Measurements from ENCODE around the gene CYP17A1.

The CYP17A1 gene

GRCh38 chr10:102791754-102792395 lies 45.3 kb downstream of the CYP17A1 start:
- H3K4me1 ChIP-seq (ENCODE audit: insufficient read depth, poor library complexity, severe bottlenecking) = no peaks in the 10 kb centered on the region
- ATAC-seq (ENCODE audit: low read depth) (no peak), DNase-seq (ENCODE audit: low spot score) (no peak)
- no peaks in the 10 kb centered on the region for H3K9me3 ChIP-seq (ENCODE audit: severe bottlenecking)
- no peak for TF ChIP-seq CTCF (IDR thresholded peaks at IDR 0.05; ENCODE audit: poor library complexity, severe bottlenecking)
- H3K27me3 ChIP-seq (ENCODE audit: insufficient read depth, poor library complexity, severe bottlenecking) = no peaks in the 10 kb centered on the region
- no peak overlapping the region for H3K4me3 ChIP-seq (ENCODE audit: severe bottlenecking)
- no peak overlapping the region for H3K27ac ChIP-seq (ENCODE audit: poor library complexity, severe bottlenecking)
- no peaks in the 10 kb centered on the region for H3K36me3 ChIP-seq (ENCODE audit: low read depth)

- no peaks in the 10 kb centered on the region for H3K36me3 ChIP-seq (ENCODE audit: low read depth)
- no peaks in the 10 kb centered on the region for H3K27me3 ChIP-seq (ENCODE audit: insufficient read depth, poor library complexity, severe bottlenecking)
- ATAC-seq (ENCODE audit: low read depth) (no peak), DNase-seq (ENCODE audit: low spot score) (no peak)
- H3K27ac ChIP-seq (ENCODE audit: poor library complexity, severe bottlenecking) = no peak overlapping the region
- no peak overlapping the region for H3K4me3 ChIP-seq (ENCODE audit: severe bottlenecking)
- H3K4me1 ChIP-seq (ENCODE audit: insufficient read depth, poor library complexity, severe bottlenecking) = peaks cover 26% of the 10 kb centered on the region
- H3K9me3 ChIP-seq (ENCODE audit: severe bottlenecking) = no peaks in the 10 kb centered on the region
- no peak for TF ChIP-seq CTCF (IDR thresholded peaks at IDR 0.05; ENCODE audit: poor library complexity, severe bottlenecking)
These were observed 51.4 kb downstream of the CYP17A1 start for GRCh38 chr10:102785818-102786217.

GRCh38 chr10:102783568-102783967 lies 53.6 kb downstream of the CYP17A1 start:
- TF ChIP-seq CTCF (IDR thresholded peaks at IDR 0.05; ENCODE audit: poor library complexity, severe bottlenecking) = no peak
- H3K27me3 ChIP-seq (ENCODE audit: insufficient read depth, poor library complexity, severe bottlenecking) = no peaks in the 10 kb centered on the region
- ATAC-seq (ENCODE audit: low read depth) (no peak), DNase-seq (ENCODE audit: low spot score) (no peak)
- no peaks in the 10 kb centered on the region for H3K36me3 ChIP-seq (ENCODE audit: low read depth)
- H3K4me1 ChIP-seq (ENCODE audit: insufficient read depth, poor library complexity, severe bottlenecking) = peaks cover 47% of the 10 kb centered on the region
- H3K9me3 ChIP-seq (ENCODE audit: severe bottlenecking) = no peaks in the 10 kb centered on the region
- H3K4me3 ChIP-seq (ENCODE audit: severe bottlenecking) = no peak overlapping the region
- H3K27ac ChIP-seq (ENCODE audit: poor library complexity, severe bottlenecking) = peak overlapping the region; percentile 73

GRCh38 chr10:102782673-102783551 lies 54.3 kb downstream of the CYP17A1 start:
- no peaks in the 10 kb centered on the region for H3K27me3 ChIP-seq (ENCODE audit: insufficient read depth, poor library complexity, severe bottlenecking)
- no peak for TF ChIP-seq CTCF (IDR thresholded peaks at IDR 0.05; ENCODE audit: poor library complexity, severe bottlenecking)
- DNase-seq (ENCODE audit: low spot score) (no peak), ATAC-seq (ENCODE audit: low read depth) (peak; percentile 60)
- no peaks in the 10 kb centered on the region for H3K36me3 ChIP-seq (ENCODE audit: low read depth)
- H3K4me1 ChIP-seq (ENCODE audit: insufficient read depth, poor library complexity, severe bottlenecking) = peaks cover 52% of the 10 kb centered on the region
- no peak overlapping the region for H3K4me3 ChIP-seq (ENCODE audit: severe bottlenecking)
- no peaks in the 10 kb centered on the region for H3K9me3 ChIP-seq (ENCODE audit: severe bottlenecking)
- peak overlapping the region; percentile 73 for H3K27ac ChIP-seq (ENCODE audit: poor library complexity, severe bottlenecking)
